B cell (primary cell): ENCODE data around the gene YPEL4. TPM values are rescaled to one million over a fixed set of nuclear protein-coding genes. Genes with fewer than 3 reads are reported as not detected.

Source experiments
- ATAC-seq: fragments of 200-7000 bp; cut with Tn5 transposase; one replicate; pipeline ENCODE4 v1.10.0; 2021; ENCODE audit warnings: low read depth, mild to moderate bottlenecking, moderate number of reproducible peaks, moderate library complexity
- CTCF ChIA-PET: fragments of 350-600 bp; sonication (Branson Sonifier 250); formaldehyde crosslinking; loops from one replicate; lab custom pipeline; 2021; ENCODE audit warnings: antibody characterized with exemption, inconsistent platforms; lab: Charles Lee
- POLR2A ChIA-PET: fragments of 350-600 bp; sonication (Branson Sonifier 250); formaldehyde crosslinking; loops from one replicate; lab custom pipeline; 2021; ENCODE audit warnings: antibody characterized with exemption; lab: Charles Lee
- DNase-seq: peaks from one replicate; pipeline ENCODE4 v3.0.0; 2013
- H2AFZ ChIP-seq: 2 replicates; pipeline ENCODE4 v1.6.1; 2012; ENCODE audit warnings: mild to moderate bottlenecking, low read depth, low read length; ENCODE audit not compliant: insufficient read depth, poor library complexity, severe bottlenecking
- H3K27ac ChIP-seq, 2 donors: 1 replicate in 1 of 2; 2 replicates in 1 of 2; pipeline ENCODE4 v1.5.1; 2012 to 2013; ENCODE audit warnings: low read length in 2 of 2, mild to moderate bottlenecking in 2 of 2, moderate library complexity in 1 of 2
- H3K27me3 ChIP-seq, 4 experiments: fragments of 200-600 bp in 1 of 4; sonication (generic) in 1 of 4; replicated peaks in 1 of 4; 1 replicate in 2 of 4; 2 replicates in 2 of 4; pipeline versions ENCODE4 v1.6.1 to v1.7.0; 2013 to 2016; ENCODE audit warnings: low read length in 3 of 4, mild to moderate bottlenecking in 2 of 4, mixed read lengths in 1 of 4, moderate library complexity in 1 of 4; ENCODE audit not compliant: insufficient read depth in 4 of 4, control insufficient read depth in 3 of 4; ENCODE audit errors: control extremely low read depth in 1 of 4
- H3K36me3 ChIP-seq, 2 experiments: replicated peaks in 1 of 2; 1 replicate in 1 of 2; 2 replicates in 1 of 2; pipeline versions ENCODE4 v1.6.1 to v1.7.1; 2013; ENCODE audit warnings: low read length in 1 of 2; ENCODE audit not compliant: insufficient read depth in 2 of 2, control insufficient read depth in 1 of 2; ENCODE audit errors: control extremely low read depth in 1 of 2, extremely low read depth in 1 of 2
- H3K4me1 ChIP-seq, 2 donors: fragments of 200-600 bp in 1 of 2; sonication (generic) in 1 of 2; 1 replicate in 1 of 2; 2 replicates in 1 of 2; pipeline versions ENCODE4 v1.5.1 to v1.6.1; 2013 to 2017; ENCODE audit warnings: low read length in 2 of 2; ENCODE audit not compliant: control insufficient read depth in 2 of 2, insufficient read depth in 2 of 2
- H3K4me2 ChIP-seq: replicated peaks from 2 replicates; pipeline ENCODE3; 2012; ENCODE audit warnings: mild to moderate bottlenecking, low read depth, low read length; ENCODE audit not compliant: poor library complexity, severe bottlenecking
- H3K4me3 ChIP-seq, 5 experiments: fragments of 200-600 bp in 1 of 5; sonication (generic) in 1 of 5; 1 replicate in 3 of 5; 2 replicates in 2 of 5; pipeline versions ENCODE4 v1.5.1 to v1.7.0; 2011 to 2016; ENCODE audit warnings: low read length in 4 of 5, mild to moderate bottlenecking in 4 of 5, low read depth in 2 of 5, control low read depth in 1 of 5, moderate library complexity in 1 of 5; ENCODE audit not compliant: insufficient read depth in 1 of 5; ENCODE audit errors: control extremely low read depth in 1 of 5, extremely low read depth in 1 of 5
- H3K79me2 ChIP-seq: fragments of 200-600 bp; sonication (generic); one replicate; pipeline ENCODE4 v1.6.0; 2016; ENCODE audit warnings: low read length; ENCODE audit not compliant: control insufficient read depth, insufficient read depth
- H3K9ac ChIP-seq: fragments of 200-600 bp; sonication (generic); 2 replicates; pipeline ENCODE4 v1.6.1; 2017; ENCODE audit warnings: mild to moderate bottlenecking, low read length, moderate library complexity
- H3K9me3 ChIP-seq, 3 donors: one replicate each; pipeline versions ENCODE4 v1.6.1 to v1.7.1; 2013; ENCODE audit warnings: low read length in 2 of 3; ENCODE audit not compliant: control insufficient read depth in 2 of 3, insufficient read depth in 1 of 3; ENCODE audit errors: control extremely low read depth in 1 of 3
- H4K20me1 ChIP-seq: 2 replicates; pipeline ENCODE4 v1.6.0; 2012; ENCODE audit warnings: mild to moderate bottlenecking, low read length; ENCODE audit not compliant: insufficient read depth, control insufficient read depth, poor library complexity, severe bottlenecking
- H3K27ac Mint-ChIP-seq: one replicate; pipeline ENCODE4 v1.8.0; 2021; ENCODE audit warnings: mixed read lengths
- H3K27me3 Mint-ChIP-seq: one replicate; pipeline ENCODE4 v1.8.0; 2021; ENCODE audit warnings: mixed read lengths
- H3K4me1 Mint-ChIP-seq: one replicate; pipeline ENCODE4 v1.8.0; 2021; ENCODE audit warnings: mixed read lengths
- H3K4me3 Mint-ChIP-seq: one replicate; pipeline ENCODE4 v1.8.0; 2021; ENCODE audit warnings: mixed read lengths
- H3K9me3 Mint-ChIP-seq: one replicate; pipeline ENCODE4 v1.8.0; 2022; ENCODE audit warnings: mixed read lengths; ENCODE audit not compliant: insufficient read depth
- CTCF ChIP-seq: fragments of 200-600 bp; IDR thresholded peaks from one replicate; pipeline ENCODE4 v1.8.0; 2022; ENCODE audit warnings: antibody characterized with exemption, mild to moderate bottlenecking
- EZH2 ChIP-seq: IDR thresholded peaks from 2 replicates; pipeline ENCODE4 v1.6.1; 2012; ENCODE audit warnings: borderline replicate concordance, low read depth, mild to moderate bottlenecking, moderate library complexity, low read length; ENCODE audit not compliant: insufficient read depth, poor library complexity, severe bottlenecking
- WGBS: methylation state at CpG from one replicate; pipeline ENCODE4 v1.1.5; 2013; ENCODE audit warnings: missing lambda C conversion rate; ENCODE audit not compliant: insufficient coverage; 5-methylcytosine and 5-hydroxymethylcytosine counted together
- intact Hi-C: fragments of 100-400 bp; cut with micrococcal nuclease; formaldehyde crosslinking; loops from one replicate; pipeline ENCODE4 v1.10.0; 2022
- polyA plus RNA-seq: library from polyadenylated mRNA; depleted of rRNA; stranded (reverse); fragments of >200 nt; gene quantifications from 2 replicates; pipeline ENCODE4 v1.2.3, GENCODE V29; 2012
- total RNA-seq, 2 donors: library from RNA; stranded (reverse); fragments of 120-200 nt in 1 of 2; gene quantifications; 1 replicate in 1 of 2; 2 replicates in 1 of 2; pipeline versions ENCODE4 v1.2.3 to v1.2.4, GENCODE V29; 2013 to 2022

Gene YPEL4
- total and polyA plus RNA-seq, 2 donors (not counting 1 experiment from before 2014, with no cell fraction given), result 0.03 to 1.1 TPM

GRCh38 chr11:57630171-57630570, 19.5 kb downstream of the YPEL4 start:
- WGBS, result 96% methylated on average over 2 of the region's 2 CpGs
- no peaks in the 10 kb centered on the region for H3K36me3 ChIP-seq
- no peak overlapping the region for H3K9ac ChIP-seq
- no peak overlapping the region for H2AFZ ChIP-seq
- Mint-ChIP-seq H3K27me3 (peaks cover 50% of the 10 kb centered on the region), H3K9me3 (no peaks in the 10 kb centered on the region), H3K4me3 (no peak overlapping the region), H3K4me1 (no peaks in the 10 kb centered on the region), H3K27ac (no peak overlapping the region)
- ATAC-seq (no peak), DNase-seq (no peak)
- ChIA-PET CTCF (interaction anchor here (1.2 to 5.4 kb wide), 2 partner anchors 13 to 282 kb away, joined by 6 to 23 read pairs; no protein-coding TSS in a partner anchor), POLR2A (no interaction called here)
- intact Hi-C loops, result no loop called here
- no peaks in the 10 kb centered on the region for H4K20me1 ChIP-seq
- H3K79me2 ChIP-seq, result no peaks in the 10 kb centered on the region
- no peak overlapping the region for H3K27ac ChIP-seq
- H3K9me3 ChIP-seq, result no peaks in the 10 kb centered on the region
- H3K4me2 ChIP-seq, result no peak overlapping the region
- H3K27me3 ChIP-seq, result peaks cover 0 to 27% (median 4%) of the 10 kb centered on the region in 4 experiments
- H3K4me1 ChIP-seq, result no peaks in the 10 kb centered on the region
- TF ChIP-seq EZH2 (no peak), CTCF (no peak)
- no peak overlapping the region for H3K4me3 ChIP-seq

GRCh38 chr11:57626895-57627294, 22.8 kb downstream of the YPEL4 start:
- no peaks in the 10 kb centered on the region for H3K4me1 Mint-ChIP-seq
- no peak overlapping the region for H3K27ac Mint-ChIP-seq
- Histone ChIP-seq H3K27ac (no peak overlapping the region), H3K27me3 (peaks cover 0 to 1% (median 0%) of the 10 kb centered on the region in 4 experiments), H3K4me1 (no peaks in the 10 kb centered on the region), H2AFZ (no peak overlapping the region), H3K9me3 (no peaks in the 10 kb centered on the region), H3K36me3 (no peaks in the 10 kb centered on the region), H3K4me3 (no peak overlapping the region), H3K4me2 (no peak overlapping the region), H4K20me1 (no peaks in the 10 kb centered on the region), H3K79me2 (no peaks in the 10 kb centered on the region), H3K9ac (no peak overlapping the region)
- TF ChIP-seq EZH2 (no peak), CTCF (no peak)
- ChIA-PET CTCF (no interaction called here), POLR2A (no interaction called here)
- DNase-seq (no peak), ATAC-seq (no peak)
- WGBS, result no CpG with 5 or more reads among the region's 1 CpG
- H3K9me3 Mint-ChIP-seq, result no peaks in the 10 kb centered on the region
- H3K4me3 Mint-ChIP-seq, result no peak overlapping the region
- H3K27me3 Mint-ChIP-seq, result peaks cover 36% of the 10 kb centered on the region
- intact Hi-C loops, result no loop called here
